HG02938 (cell line): ENCODE data around the gene KCNQ1.

ENCODE experiments used
- ATAC-seq: cut with Tn5 transposase; IDR thresholded peaks from one replicate; pipeline ENCODE4 v1.9.1; 2021; ENCODE audit warnings: mild to moderate bottlenecking, moderate library complexity; ENCODE audit not compliant: unreplicated experiment

KCNQ1 gene

DNA sequence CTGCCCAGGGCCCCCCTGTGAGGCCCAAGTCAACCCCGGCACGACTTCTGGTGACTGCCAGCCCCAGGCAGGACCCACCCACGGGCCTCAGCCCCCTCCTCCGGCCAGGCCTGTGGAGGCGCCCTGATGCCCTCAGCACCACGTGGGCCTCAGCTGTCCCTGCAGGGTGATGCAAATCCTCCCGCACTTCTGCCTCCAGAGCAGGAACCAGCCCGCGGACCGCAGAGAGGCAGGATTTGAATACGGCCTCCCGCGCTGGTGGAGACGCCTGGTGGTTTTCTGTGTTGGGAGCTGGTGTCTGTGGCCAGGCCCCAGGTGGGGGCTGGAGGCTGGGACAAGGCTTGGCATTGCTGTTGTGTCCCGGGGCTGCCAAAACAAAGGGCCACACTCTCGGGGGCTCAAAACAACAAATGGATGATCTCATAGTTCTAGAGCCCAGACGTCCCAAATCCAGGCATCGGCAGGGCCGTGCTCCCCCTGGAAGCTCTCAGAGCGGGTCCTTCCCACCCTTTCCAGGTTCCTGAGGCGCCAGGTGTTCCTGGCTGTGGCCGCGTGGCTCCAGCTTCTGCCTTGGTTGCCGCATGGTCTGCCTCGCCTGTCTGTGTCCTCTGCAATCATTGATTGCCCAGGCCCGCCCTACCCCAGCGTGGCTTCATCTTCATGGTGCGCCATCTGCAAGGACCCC lies 19.9 kb upstream of the KCNQ1 start:
- ATAC-seq, result no peak

GRCh38 chr11:2425506-2425905 lies 19.3 kb upstream of the KCNQ1 start:
- no peak for ATAC-seq

- ATAC-seq, result no peak
Measured at GRCh38 chr11:2426221-2426620, 18.6 kb upstream of the KCNQ1 start.

GRCh38 chr11:2426826-2427521 lies 17.8 kb upstream of the KCNQ1 start:
- ATAC-seq, result no peak

DNA sequence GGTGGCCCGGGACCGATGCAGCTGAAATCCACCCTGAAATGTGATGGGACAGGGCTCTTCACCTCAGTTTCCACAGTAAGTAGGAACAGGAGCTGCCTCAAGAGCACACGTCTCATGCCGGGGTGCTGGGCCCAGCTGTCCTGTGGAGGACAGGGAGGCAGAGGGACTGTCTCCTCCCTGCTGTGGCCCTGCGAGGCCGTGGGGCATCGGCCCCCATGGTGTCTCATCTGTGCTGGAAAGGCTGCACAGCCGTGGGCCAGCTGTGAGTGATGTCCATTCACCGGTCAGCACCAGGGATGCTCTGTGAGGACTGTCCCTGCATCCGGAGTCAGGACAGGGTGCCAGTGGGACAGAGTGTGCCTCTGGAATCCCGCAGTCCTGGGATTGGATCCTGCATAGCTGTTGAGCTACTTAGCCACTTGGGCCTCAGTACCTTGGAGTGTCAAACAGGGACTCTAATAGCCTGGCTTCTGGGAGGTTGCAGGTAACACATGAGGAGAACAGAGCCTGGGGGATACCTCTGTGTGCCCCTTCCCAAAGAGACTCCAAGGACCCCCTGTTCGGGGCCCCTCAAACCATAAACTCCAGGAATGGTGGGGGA lies 17.0 kb upstream of the KCNQ1 start:
- ATAC-seq, result no peak

DNA sequence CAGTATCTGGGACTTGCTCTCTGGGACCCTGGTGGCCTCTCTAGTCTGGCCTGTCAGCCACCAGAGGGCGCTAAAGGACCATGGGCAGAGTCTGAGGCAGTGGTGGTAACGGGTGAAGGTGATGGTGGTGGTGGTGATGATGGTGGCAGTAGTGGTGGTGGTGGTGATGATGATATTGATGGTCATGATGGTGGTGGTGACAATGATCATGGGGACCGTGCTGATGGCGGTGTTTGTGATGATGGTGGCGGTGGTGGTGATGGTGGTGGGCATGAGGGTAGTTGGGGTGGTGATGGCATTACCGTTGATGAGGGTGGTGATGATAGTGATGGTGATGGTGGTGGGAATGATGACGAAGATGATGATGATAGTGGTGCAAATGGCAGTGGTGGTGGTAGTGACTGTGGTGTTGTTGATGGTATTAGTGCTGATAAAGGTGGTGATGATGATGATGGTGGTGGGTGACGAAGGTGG lies 16.4 kb upstream of the KCNQ1 start:
- ATAC-seq, result no peak

- no peak for ATAC-seq
Measured at GRCh38 chr11:2431395-2431794, 13.4 kb upstream of the KCNQ1 start.

DNA sequence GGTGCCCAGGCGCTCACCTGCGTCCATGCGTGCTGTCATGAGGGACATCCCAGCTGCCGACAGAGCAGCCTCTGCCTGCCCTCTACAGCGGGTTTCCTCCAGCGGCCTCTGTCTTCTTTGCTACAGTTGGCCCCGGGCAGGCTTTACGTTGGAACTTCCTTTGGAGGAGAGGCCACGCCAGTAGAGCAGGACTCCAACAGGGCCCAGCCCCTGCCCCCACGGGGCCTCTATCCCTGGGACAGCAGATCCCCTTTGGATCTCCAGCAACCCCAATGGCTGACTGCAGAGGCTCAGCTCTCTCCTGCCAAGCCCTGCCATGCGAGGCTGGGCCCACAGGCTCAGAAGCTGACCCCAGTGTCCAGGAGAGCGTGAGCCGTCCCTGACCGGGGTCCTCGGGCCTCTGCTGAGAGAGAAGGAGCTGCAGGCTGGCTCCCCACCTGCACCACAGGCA lies 12.6 kb upstream of the KCNQ1 start:
- ATAC-seq, result no peak

DNA sequence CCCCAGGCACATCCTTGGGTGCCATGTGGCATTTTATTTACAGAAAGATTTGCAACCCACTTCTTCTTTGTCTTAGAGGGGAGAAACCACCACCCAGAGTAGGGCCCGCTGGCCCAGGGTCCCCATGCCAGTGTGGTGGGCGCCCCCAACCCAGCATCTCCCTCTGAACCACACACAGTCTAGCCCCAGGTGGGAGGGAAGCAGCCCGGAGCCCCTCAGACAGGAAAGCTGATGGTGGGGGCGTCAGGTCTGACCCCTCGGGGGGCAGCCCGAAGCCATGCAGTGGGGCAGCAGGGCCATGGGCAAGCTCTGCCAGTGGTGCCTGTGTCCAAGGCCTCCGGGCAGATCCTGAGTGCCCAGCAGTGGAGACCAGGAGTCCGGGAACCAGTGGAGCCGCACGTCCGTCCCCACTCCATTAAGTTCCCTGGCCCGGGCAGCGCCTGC lies 12.2 kb upstream of the KCNQ1 start:
- ATAC-seq, result no peak

GRCh38 chr11:2433106-2433925 lies 11.5 kb upstream of the KCNQ1 start:
- no peak for ATAC-seq

GRCh38 chr11:2434008-2434407 lies 10.8 kb upstream of the KCNQ1 start:
- no peak for ATAC-seq

- no peak for ATAC-seq
Measured at GRCh38 chr11:2434506-2435255, 10.1 kb upstream of the KCNQ1 start.

- ATAC-seq, result no peak
Measured at GRCh38 chr11:2435288-2436012, 9.4 kb upstream of the KCNQ1 start.

DNA sequence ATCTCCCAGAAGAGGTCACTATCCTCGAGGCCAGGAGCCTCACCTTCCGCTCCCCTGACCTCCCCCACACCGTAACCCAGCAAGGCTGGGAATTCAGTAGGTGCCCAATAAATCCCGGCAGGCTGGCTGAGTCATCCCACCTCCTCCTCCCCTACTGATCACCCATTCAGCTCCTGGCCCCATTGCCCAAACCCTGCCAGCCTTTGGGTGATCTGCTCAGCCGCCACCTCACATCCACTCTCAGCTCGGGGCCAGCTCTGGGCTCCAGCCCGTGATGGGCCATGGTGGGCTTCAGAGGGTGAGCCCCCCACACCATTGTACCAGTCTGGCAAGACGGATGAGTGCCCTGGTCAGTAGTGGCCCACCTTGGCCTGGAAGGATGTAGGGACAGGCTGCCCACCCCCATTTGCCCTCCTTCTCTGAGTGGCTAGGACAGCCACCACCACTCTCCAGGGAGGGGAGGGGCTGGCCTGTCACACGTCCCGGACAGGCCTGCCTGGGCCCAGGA lies 8.7 kb upstream of the KCNQ1 start:
- no peak for ATAC-seq

- no peak for ATAC-seq
Measured at GRCh38 chr11:2436521-2437031, 8.2 kb upstream of the KCNQ1 start.

DNA sequence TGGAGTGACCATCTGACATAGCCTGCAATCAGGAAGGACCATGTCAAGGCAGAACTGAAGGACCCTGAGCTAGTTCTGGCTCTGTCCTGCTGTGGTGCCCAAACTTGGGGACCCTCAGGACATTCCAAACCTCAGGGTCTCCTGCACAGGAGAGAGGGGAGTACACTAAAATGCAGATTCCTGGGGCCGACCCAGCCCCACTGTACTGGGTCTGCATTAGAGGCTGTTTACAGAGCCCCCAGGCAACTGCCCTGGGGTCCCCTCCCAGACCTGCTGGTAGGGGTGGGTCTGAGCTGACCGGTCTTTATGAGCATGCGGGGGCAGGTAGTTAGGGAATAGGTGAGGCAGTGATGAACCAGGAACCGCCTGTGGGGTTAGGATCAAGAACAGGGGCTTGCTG lies 7.3 kb upstream of the KCNQ1 start:
- ATAC-seq, result no peak

- ATAC-seq, result no peak
Measured at GRCh38 chr11:2439820-2440219, 5.0 kb upstream of the KCNQ1 start.

- ATAC-seq, result no peak
Measured at GRCh38 chr11:2440646-2441045, 4.2 kb upstream of the KCNQ1 start.

DNA sequence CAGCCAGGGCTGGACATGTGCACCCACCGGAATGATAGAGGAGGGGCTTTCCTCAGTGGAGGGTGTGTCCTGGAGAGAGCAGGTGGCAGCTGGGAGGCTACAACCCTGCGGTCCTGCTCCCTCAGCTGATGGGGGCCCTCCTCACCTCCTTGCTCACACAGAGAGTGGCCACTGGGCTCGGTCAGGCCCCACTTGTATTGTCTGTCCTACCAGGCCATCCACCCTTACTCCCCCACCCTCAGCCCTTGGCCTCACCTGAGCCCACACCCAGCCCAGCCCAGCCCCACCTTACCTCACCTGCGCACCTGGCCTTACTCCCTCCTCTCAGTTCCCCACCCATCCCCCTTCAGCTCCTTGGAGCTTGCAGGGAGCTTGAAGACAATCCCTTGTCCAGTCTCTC lies 3.6 kb upstream of the KCNQ1 start:
- no peak for ATAC-seq
